B cell (primary cell): ENCODE measurements around the gene KCNA10.

Experiments
- CTCF ChIP-seq: fragments of 200-600 bp; IDR thresholded peaks from one replicate; pipeline ENCODE4 v1.8.0; 2022; ENCODE audit warnings: antibody characterized with exemption, mild to moderate bottlenecking
- EZH2 ChIP-seq: IDR thresholded peaks from 2 replicates; pipeline ENCODE4 v1.6.1; 2012; ENCODE audit warnings: borderline replicate concordance, low read depth, mild to moderate bottlenecking, moderate library complexity, low read length; ENCODE audit not compliant: insufficient read depth, poor library complexity, severe bottlenecking

- TF ChIP-seq CTCF = no peak
- no peak for TF ChIP-seq EZH2
These were observed 10.7 kb downstream of the KCNA10 start for GRCh38 chr1:110508028-110508940.
